Activated gamma-delta T cell treated with Interleukin-2 at 50 U/mL for 16 hours (primary cell): Measurements from ENCODE around the gene ATP9A.
"Not testable (repeated sequence)": the region's sequence is repeated elsewhere in the genome, so short reads cannot be mapped to it uniquely, and the experiment has no call there.

Experiments used
- DNase-seq: peaks from one replicate; pipeline ENCODE4 v3.0.0-alpha.2; 2020

Gene ATP9A

DNA sequence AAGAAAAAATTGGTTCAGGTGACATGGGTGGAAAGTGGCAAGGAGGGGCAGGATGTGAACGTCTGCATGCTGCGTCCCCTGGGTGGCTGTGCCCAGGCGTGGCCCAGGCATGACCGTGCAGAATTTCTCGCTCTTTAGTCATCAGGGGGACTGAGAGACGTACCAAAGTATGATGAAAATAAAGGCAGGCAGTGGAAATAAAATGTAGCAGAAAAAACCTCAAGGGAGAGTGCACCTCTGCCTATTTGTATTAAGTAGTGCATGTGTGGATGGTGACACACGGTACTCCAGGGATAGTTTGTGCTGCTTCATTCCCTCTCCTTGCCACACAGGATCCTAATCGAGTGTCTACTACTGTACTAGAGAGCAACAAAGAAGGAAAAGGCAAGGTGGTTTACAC, 81.1 kb downstream of the ATP9A start:
- no peak for DNase-seq

DNA sequence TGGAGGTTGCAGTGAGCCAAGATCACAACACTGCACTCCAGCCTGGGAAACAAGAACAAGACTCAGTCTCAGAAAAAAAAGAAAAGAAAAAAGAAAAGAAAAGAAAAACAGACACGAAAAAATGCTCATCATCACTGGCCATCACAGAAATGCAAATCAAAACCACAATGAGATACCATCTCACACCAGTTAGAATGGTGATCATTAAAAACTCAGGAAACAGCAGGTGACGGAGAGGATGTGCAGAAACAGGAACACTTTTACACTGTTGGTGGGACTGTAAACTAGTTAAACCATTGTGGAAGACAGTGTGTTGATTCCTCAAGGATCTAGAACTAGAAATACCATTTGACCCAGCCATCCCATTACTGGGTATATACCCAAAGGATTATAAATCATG, 82.7 kb downstream of the ATP9A start:
- not testable (repeated sequence) for DNase-seq

DNA sequence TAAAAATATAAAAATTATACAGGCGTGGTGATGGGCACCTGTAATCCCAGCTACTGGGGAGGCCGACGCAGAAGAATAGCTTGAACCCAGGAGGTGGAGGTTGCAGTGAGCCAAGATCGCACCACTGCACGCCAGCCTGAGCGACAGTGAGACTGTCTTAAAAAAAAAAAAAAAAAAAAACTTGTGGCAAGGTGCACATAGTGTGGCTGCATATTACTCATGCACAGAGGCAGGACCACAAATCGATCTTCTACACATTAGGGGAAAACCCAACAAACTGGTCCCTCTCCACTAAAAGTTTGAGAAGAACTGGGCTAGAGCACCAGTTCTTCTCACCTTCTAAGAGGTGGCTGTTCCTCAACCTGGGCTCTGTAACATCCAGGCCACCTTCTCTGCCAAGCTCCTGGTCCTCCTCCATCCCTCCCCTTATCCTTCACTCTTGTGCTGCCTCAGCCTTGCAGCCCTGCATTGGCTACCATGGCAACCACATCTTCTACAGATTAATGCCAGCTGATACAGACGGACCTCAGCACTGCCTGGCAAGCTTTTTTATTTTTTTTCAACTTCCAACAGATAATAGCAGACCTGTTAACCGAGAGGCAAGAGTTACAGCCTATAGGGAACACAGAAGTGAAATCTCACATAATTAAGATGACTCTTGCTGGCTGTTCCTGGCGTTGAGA, 88.0 kb downstream of the ATP9A start:
- no peak for DNase-seq

DNA sequence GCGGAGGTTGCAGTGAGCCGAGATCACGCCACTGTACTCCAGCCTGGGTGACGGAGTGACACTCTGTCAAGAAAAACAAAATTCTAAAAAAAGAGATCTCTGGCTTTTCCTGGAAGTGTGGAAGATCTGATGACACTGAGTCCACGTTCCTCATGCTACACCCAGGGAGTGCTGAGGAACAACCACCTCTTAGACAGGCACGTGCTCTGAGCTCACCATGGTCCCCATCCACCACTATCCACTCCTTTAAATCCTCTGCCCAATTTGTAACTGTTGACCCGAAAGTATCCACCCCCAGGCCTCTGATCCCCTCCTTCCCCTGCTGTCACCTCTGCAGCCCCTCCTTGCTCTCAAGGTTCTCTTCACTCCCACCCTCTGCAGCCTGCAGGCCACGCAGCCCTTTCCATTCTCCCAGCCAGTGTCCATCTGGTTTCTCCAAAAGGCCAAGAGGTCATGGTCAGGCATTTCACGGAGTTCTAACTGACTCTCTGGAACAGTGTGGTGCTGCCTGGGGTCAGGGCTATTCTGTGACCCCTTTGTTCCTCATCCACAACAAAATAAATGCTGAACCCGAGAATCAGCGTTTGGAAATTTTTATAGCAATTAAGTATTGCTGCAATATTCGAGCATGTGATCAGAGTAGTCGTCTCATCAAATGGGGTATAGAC, 88.8 kb downstream of the ATP9A start:
- DNase-seq = no peak

DNA sequence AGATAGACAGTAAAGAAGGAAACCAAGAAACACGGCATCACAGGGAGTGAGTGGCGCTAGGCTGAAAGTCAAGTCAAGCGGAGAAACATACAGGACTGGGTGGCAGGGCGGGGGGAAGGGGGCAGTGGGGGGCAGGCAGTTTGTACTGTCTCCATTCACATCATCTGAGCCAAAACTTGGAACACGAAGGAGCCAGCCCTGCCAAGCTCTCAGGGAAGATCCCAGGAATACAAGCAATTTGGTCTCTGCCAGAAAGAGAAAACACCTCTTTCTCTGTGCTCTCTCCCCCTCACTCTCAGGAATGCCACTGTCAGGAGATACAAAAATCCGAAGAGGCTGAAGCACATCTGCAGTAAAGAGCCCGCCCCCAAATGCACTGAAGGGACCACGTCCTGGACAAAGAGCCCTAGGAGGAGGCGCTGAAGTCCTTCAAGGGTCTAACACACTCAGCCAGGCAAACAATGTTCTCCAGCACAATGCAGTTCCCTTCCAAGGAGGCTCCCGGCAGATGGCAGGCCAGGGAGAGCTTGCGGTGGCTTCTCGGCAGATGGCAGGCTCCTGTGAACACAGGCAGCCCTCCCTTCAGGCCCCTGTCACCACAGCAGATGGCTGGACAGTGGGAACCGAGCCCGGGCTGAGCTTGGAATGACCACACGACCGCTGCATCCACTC, 90.0 kb downstream of the ATP9A start:
- DNase-seq = no peak

DNA sequence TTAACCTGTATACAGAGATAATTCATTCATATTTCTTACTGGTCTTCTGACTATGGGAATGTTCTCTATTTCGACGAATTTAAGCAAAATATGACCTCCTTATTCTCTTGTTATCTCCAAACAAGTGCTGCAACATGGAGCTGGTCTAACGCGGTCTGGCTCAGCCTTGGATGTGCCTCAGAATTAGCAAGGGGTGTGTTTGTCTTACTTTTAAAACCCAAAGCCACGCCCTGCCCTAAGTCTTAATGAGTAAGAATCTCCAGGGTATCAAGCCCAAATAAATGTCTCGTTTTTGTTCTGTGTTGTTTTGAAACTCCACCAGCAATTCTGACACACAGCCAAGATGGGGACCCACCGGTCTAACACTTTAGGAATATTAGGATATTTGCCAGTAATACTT, 99.2 kb downstream of the ATP9A start:
- no peak for DNase-seq

DNA sequence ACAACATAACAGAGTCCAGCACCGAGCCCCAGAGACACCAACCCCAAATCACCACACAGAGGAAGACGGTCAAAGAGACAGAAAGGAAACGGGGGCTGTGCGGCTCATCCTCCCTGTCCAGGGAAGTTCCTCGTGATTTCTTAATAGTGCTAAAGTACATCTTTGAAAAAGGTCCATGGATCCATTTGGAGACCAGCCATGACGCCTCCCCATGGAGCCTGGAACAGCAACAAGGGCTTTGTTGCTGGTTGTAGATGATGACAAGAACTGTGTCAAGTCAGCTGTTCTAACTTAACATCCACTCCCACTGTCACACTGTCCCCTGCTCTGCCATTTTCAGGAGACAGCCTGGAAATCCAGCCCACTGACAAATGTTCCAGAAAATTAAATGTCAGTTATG, 99.7 kb downstream of the ATP9A start:
- DNase-seq = no peak

DNA sequence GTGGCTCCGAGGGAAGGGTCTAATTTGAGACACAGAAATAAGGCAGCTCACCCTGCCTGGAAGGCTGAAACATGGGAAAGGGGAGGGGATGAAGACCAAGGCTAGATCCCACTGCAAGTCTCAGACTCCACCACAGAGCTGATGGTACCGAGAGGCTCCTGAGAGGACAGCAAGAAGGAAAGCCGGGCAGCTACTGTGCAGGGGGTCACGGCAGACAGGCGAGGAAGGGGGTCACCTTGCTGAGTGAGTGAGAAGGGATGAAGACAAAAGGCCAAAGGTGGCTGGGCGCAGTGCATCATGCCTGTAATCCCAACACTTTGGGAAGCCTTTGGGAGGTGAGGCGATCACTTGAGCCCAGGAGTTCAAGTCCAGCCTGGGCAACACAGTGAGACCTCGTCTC, 100.7 kb downstream of the ATP9A start:
- DNase-seq = no peak

DNA sequence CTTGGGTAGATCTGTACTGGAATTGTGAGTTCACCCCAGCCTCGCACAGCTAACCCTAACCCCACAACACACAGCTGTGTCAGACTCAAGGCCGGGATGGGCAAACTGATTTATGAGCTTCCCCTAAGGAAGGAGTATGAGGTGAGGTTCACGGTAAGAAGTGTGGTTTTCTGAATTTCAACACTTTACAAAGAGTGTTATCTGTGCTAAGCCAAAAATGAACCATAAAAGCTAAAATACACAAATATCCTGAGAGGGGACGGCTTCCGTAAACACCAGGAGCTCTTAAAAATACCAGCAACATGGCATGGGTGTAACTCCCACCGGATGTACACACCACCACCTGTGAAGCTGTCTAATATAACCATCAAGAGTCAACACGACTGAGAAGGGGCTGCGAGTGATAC, 101.2 kb downstream of the ATP9A start:
- DNase-seq = peak; percentile 32

DNA sequence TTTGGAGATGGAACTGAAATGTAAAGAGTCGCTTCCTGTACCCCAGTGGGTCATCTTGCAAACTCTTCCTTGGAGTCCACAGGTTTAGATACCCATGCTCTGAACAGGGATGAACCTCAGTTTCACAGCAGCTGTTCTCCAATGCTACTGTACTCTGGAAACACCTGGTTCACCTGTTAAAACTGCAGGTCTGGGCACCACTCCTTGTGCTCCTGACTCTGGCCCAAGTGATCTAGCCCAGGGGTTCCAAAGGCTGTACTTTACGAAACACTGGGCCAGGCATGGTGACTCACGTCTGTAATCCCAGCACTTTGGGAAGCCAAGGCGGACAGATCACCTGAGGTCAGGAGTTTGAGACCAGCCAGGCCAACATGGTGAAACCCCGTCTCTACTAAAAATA, 102.1 kb downstream of the ATP9A start:
- no peak for DNase-seq

DNA sequence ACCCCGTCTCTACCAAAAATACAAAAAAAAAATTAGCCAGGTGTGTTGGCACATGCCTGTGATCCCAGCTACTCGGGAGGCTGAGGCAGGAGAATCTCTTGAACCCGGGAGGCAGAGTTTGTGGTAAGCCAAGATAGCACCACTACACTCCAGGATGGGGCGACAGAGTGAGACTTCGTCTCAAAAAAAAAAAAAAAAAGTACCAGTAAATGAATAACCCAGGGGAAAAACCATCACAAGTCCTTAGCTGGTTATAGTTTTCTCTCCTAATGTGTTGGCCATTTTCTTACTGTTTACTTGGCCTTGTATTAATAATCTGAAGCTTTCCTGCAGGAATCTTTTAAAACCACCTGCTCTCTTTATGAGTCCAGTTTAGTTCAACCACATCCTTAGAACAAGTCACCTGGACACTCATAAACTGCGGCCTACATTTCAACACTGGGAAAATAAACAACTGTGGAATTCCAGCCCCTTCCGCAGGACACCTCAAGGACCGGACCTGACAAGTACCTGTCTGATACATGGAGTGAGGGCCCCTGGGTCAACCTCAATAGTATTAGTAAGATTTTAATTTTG, 102.6 kb downstream of the ATP9A start:
- DNase-seq = no peak

DNA sequence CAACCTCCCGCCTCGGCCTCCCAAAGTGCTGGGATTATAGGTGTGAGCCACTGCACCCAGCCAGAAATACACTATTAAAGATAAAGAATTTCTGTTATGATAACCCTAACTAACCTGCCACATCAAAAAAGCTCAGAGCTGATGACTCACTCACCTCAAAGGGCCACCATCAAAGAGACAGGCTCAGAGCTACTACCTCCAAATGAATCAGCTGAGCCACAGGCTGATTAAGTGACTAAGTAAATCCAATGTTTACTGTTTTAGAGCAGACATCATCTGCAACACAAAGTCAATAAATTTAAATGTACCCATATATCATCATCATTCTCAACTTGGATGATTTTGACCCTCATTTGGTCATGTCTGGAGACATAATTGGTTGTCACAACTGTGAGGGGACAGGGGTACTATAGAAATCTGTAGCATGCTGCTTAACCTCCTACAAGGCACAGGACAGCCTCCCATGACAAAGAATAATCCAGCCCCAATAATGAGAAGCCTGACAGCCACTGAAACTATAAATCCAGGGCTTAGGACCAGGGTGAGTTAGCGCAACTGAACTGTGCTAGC, 106.5 kb downstream of the ATP9A start:
- DNase-seq = peak; percentile 61

DNA sequence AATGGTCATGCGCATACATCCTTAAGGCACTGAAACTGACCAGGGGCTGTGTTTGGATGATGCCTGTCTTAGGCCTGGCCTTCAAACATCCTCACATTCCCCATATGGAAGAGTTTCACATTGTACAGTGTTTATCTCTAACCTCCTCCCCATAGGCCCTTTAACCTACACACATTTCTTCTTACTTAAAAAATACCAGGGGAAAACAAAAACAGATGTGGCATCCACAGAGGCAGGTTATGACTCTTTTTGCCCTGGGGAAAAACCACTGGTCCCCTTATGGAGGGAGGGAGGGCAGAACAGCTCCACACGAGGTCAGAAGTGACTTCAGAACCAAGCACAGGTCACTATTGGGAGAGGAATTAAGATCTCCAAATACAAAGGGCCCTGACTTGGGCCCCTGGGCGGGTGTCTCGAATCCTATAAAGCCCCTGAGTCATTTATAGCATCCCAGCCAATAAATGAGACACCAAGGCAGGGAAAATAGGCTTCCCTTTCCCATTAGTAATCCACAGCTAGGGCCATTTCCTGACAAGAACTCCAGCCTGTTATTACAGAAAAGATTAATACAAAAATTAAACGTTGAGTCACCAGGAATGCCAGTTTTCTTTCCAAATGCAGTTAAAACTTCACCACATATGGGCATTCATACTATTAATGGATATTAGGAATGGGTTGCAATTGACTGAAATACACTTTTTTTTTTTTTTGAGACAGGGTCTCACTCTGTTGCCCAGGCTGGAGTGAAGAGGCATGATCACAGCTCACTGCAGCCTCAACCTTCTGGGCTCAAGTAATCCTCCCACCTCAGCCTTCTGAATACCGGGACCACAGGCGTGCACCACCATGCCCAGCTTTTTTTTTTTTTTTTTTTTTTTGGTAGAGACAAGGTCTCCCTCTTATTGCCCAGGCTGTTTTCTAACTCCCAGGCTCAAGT, 107.2 kb downstream of the ATP9A start:
- no peak for DNase-seq

DNA sequence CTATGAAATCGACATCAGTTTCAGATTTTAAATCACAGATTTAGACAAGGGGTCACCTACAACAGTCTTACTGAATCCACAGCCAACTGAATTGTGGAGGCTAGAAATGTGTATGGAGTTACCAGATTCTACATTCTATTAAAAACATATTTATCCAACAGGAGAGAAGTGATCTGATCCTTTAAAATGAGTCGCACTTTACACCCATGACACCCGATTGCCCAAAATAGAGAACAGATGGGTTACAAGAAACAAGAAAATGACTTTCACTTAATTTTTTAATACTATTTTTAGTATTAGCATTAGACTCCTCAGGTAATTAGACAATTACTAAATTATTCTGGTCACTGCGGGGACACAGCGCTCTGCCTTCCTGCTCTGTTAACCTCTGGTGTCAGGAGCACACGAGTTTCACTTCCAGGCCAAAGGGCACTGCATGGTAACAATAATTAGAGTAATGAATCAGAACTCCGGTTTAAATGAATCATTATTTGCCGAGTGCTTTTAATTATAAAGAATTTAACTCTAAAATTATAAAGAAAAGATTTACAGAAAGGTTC, 108.6 kb downstream of the ATP9A start:
- DNase-seq = no peak

DNA sequence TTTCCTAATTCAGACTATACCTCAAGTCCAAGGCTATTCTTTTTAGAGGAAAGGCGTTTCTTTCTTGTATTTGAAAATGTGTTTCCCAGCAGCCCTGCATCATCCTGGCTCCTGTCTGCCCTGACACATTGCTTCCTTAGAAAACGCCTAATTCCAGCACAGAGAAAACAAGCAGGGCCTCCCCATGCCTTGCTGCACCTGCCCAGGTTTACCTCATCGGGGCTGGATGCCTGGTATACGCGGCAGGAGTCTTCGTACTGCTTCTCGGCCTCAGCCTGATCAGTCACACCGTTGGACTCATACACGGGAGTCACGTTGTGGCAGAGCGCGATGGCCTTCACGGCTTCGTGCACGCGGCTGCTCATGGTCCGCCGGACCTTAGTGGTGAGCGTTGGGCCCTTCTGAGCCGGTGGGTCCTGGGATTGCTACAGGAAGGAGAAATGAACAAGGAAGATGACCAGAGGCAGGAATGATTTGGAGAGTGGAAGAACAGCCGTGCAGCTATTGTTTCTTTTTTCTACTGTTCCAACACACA, 111.4 kb downstream of the ATP9A start:
- no peak for DNase-seq

DNA sequence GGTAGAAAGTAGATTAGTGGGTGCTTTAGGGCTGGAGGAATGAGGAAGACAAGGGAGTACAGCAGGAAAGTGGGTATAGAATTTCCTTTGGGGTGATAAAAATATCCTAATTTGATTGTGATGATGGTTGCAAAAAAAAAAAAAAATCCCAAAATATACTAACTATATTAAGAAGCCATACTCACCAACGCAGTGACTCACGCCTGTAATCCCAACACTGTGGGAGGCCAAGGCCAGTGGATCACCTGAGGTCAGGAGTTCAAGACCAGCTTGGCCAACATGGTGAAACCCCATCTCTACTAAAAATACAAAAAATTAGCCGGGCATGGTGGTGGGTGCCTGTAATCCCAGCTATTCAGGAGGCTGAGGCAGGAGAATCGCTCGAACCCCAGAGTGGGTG, 112.1 kb downstream of the ATP9A start:
- not testable (repeated sequence) for DNase-seq

DNA sequence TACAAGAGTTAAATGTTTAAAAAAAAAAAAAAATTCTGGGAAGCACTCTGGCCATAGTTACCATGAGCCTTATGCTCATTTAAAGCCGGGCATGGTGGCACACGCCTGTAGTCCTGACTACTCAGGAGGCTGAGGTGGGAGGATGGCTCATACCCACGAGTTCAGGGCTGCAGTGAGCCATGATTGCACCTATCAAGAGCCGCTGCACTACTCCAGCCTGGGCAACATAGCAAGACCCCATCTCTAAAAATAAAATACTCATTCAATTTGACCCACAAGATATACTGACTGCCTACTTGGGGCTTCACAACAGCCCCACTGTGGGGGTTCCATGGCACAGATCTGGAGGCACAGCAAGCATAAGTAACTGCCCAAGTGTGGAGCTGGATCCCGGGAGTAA, 113.7 kb downstream of the ATP9A start:
- no peak for DNase-seq

DNA sequence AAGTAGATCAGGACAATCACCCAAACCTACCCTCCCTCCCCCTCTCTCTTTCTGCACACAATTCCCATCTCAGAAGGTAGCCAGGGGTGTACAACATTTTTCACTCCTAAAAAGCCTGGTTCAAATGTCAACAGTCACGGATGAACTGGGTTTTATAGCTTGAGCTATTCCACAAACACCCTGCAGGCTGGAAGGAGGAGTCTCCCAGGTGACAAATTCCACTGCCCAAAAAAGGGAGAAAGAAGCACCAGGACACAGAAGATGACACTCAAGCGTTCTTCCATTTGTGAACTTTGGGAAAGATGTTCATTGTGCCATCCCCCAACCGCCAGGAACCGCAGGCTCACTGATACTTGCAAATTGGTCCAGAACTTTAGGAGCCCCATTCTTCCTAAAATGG, 114.1 kb downstream of the ATP9A start:
- no peak for DNase-seq

DNA sequence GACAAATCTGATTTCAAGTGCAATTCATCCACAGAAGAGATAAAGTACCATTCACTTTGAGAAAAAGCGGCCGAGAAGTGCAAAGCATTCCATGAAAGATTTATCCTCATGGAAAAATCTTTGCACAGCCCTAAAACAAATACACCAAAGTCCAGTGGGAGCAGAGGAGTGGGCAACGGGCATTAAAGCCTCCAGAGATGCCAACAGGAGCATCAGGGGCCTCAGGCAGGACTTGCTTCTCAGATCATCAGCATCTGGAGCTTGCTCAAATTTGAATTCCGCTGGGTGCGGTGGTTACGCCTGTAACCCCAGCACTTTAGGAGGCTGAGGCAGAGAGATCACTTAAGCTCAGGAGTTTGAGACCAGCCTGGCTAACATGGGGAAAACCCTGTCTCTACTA, 115.0 kb downstream of the ATP9A start:
- no peak for DNase-seq

DNA sequence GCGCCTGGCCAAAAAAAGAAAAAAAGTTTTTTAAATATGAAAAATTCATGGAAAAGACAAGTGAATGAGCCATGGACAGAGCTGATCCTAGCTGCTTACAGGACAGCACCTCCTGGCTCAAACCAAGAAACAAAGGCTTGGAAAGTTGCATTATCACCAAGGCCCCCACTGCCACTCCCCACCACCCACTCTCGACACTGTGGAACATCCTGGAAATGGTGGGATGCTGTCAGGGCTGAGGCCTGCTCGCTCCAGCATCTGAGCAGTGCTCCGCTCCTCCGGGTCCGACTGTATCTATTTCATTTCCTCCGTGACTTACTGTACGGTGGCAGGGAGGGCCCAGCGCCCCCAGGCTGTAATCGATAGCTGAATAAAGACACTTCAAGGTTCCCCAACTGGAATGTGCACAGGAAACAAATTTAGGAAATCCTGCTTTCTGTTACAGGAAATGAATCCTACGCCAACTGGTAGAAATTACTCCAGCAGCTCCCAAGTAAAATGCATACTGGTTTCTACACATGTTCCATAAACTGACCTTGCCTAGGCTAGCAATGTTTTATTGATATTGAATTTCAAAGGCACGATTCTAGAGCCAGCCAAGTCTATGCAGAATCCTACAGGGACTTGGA, 116.2 kb downstream of the ATP9A start:
- no peak for DNase-seq

DNA sequence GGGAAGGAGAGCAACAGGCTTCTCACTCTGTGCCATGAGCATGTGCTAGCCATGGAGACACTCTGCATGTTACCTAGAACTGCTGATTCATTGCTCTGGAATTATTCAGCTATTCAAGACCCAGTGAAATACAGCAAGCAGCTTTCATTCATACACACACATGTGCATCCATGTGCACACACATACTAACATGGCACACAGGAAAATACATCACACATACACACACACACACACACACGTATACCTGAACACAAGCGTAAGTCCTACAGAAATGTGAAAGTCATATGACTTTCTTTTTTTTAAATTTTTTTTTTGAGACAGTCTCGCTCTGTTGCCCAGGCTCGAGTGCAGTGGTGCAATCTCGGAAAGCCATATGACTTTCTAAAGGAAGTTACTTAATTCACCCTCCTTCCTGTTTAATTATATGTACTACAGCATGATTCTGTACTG, 117.5 kb downstream of the ATP9A start:
- DNase-seq = no peak
